Activated gamma-delta T cell treated with Interleukin-2 at 50 U/mL for 16 hours (primary cell): ENCODE results near the gene SLC28A2.

ENCODE experiments used
- DNase-seq: peaks from one replicate; pipeline ENCODE4 v3.0.0-alpha.2; 2020

The SLC28A2 gene

GRCh38 chr15:45326741-45327140 is 74.7 kb downstream of the SLC28A2 start:
- DNase-seq = no peak
